Stomach (tissue), 9 donors: Measurements from ENCODE around the gene SP2. TPM values are rescaled to one million over a fixed set of nuclear protein-coding genes. Genes with fewer than 3 reads are reported as not detected.
A peak's percentile ranks its signal among the peaks of the same experiment; 100 is the strongest.

Source experiments
- DNase-seq, 2 donors: peaks; one replicate each; pipeline versions ENCODE4 v3.0.0 to v3.0.0-alpha.2; 2013 to 2019
- H3K27ac ChIP-seq, 5 donors: fragments of 200-600 bp in 4 of 5; sonication (generic) in 4 of 5; one replicate each; pipeline ENCODE4 v1.5.1; 2013 to 2019; ENCODE audit warnings: mild to moderate bottlenecking in 1 of 5, moderate library complexity in 1 of 5
- H3K27me3 ChIP-seq, 3 donors: fragments of 200-600 bp; sonication (generic); one replicate each; pipeline ENCODE4 v1.5.1; 2017 to 2019; ENCODE audit warnings: mixed run types in 1 of 3
- H3K36me3 ChIP-seq, 4 donors: fragments of 200-600 bp; sonication (generic); 1 replicate in 3 of 4; 2 replicates in 1 of 4; pipeline ENCODE4 v1.5.1; 2016 to 2019
- H3K4me1 ChIP-seq, 4 donors: fragments of 200-600 bp; sonication (generic); one replicate each; pipeline ENCODE4 v1.5.1; 2016 to 2019
- H3K4me3 ChIP-seq, 4 donors: fragments of 200-600 bp; sonication (generic) in 3 of 4; one replicate each; pipeline ENCODE4 v1.5.1; 2016 to 2019; ENCODE audit warnings: mild to moderate bottlenecking in 1 of 4
- H3K9me3 ChIP-seq, 4 donors: fragments of 200-600 bp; sonication (generic); one replicate each; pipeline ENCODE4 v1.5.1; 2016 to 2019
- CTCF ChIP-seq, 7 experiments: fragments of 450-650 bp in 4 of 7; fragments of 200-600 bp in 3 of 7; sonication (generic) in 3 of 7; IDR thresholded peaks; one replicate each; pipeline ENCODE4 v1.5.1; 2016 to 2019; ENCODE audit warnings: antibody characterized with exemption in 7 of 7, control low read depth in 2 of 7, mild to moderate bottlenecking in 1 of 7
- EP300 ChIP-seq: sonication (generic); formaldehyde crosslinking; IDR thresholded peaks from one replicate; pipeline ENCODE4 v1.6.1; 2017; ENCODE audit warnings: antibody characterized with exemption
- POLR2A ChIP-seq, 4 donors: fragments of 450-650 bp; IDR thresholded peaks; one replicate each; pipeline ENCODE4 v1.6.1; 2016; ENCODE audit warnings: antibody characterized with exemption in 4 of 4, control low read depth in 2 of 4, mild to moderate bottlenecking in 1 of 4, moderate library complexity in 1 of 4
- POLR2AphosphoS5 ChIP-seq, 3 donors: sonication (generic); formaldehyde crosslinking; IDR thresholded peaks; one replicate each; pipeline ENCODE4 v1.6.1; 2016; ENCODE audit warnings: antibody characterized with exemption in 3 of 3
- WGBS, 5 donors: extraction: QIAGEN DNeasy Blood & Tissue Kit in 3 of 5; methylation state at CpG; one replicate each; pipeline versions ENCODE4 v1.1.5 to v1.1.7; 2013 to 2018; 5-methylcytosine and 5-hydroxymethylcytosine counted together
- intact Hi-C: fragments of 100-400 bp; cut with DNase I; formaldehyde crosslinking; loops from one replicate; pipeline ENCODE4 v1.15.1; 2023; ENCODE audit warnings: low total_unique reads
- polyA plus RNA-seq, 3 donors: library from polyadenylated mRNA; stranded (reverse); fragments of 200-250 nt; gene quantifications; one replicate each; pipeline ENCODE4 v1.2.3, GENCODE V29; 2013
- total RNA-seq, 5 donors: library from RNA; depleted of rRNA; stranded (reverse); fragments of >200 nt; gene quantifications; one replicate each; pipeline versions ENCODE4 v1.1.0 to v1.2.3, GENCODE V29; 2014 to 2016
- donor health status: healthy with polysubstance abuse.
- donor health status: Bipolar disorder and iron deficiency.
- donor health status: healthy.

The SP2 gene
- total and polyA plus RNA-seq, 8 donors, result 0.87 to 22.8 (median 6.3) TPM

GRCh38 chr17:47953909-47954308 lies 57.9 kb downstream of the SP2 start:
- DNase-seq, result no peak
- H3K36me3 ChIP-seq, result peaks cover 0 to 31% (median 19%) of the 10 kb centered on the region in 4 donors

GRCh38 chr17:47955497-47956461 lies 59.7 kb downstream of the SP2 start:
- intact Hi-C loops, result no loop called here
- Histone ChIP-seq H3K4me3 (peak overlapping the region; percentile 44 to 57 (median 48)), H3K36me3 (peaks cover 0 to 31% (median 18%) of the 10 kb centered on the region in 4 donors), H3K27ac (peak overlapping the region; percentile 80 to 94 (median 91)), H3K27me3 (no peaks in the 10 kb centered on the region), H3K4me1 (peaks cover 20 to 53% (median 39%) of the 10 kb centered on the region in 4 donors), H3K9me3 (no peaks in the 10 kb centered on the region)
- TF ChIP-seq POLR2AphosphoS5 (IDR thresholded peaks at IDR 0.05), result peak in 2 of 3 donors; percentile 91 to 92
- peak in 2 of 4 donors; percentile 60 to 69 for TF ChIP-seq POLR2A (IDR thresholded peaks at IDR 0.05)
- no peak for TF ChIP-seq CTCF (IDR thresholded peaks at IDR 0.05)
- TF ChIP-seq EP300, result no peak
- DNase-seq, result peak; percentile 80 to 94
- WGBS, 5 donors, result 31 to 74% (median 37%) methylated on average over 7 of the region's 7 CpGs

More at GRCh38 chr17:47953909-47954308, 57.9 kb downstream of the SP2 start:
- TF ChIP-seq POLR2A (IDR thresholded peaks at IDR 0.05) (no peak), POLR2AphosphoS5 (IDR thresholded peaks at IDR 0.05) (no peak)
- H3K27ac ChIP-seq, result peak overlapping the region; percentile 80 to 94 (median 91)
- intact Hi-C loops, result no loop called here
- H3K27me3 ChIP-seq, result no peaks in the 10 kb centered on the region
- H3K9me3 ChIP-seq, result no peaks in the 10 kb centered on the region
- H3K4me1 ChIP-seq, result peaks cover 27 to 52% (median 42%) of the 10 kb centered on the region in 4 donors
- peak overlapping the region; percentile 44 to 57 (median 48) for H3K4me3 ChIP-seq

GRCh38 chr17:47956791-47957590 lies 61.0 kb downstream of the SP2 start:
- WGBS, 5 donors, result 22 to 60% (median 34%) methylated on average over 3 to 4 of the region's 4 CpGs
- no peak for TF ChIP-seq CTCF (IDR thresholded peaks at IDR 0.05)
- TF ChIP-seq POLR2AphosphoS5 (IDR thresholded peaks at IDR 0.05), result peak in 2 of 3 donors; percentile 9 to 29

GRCh38 chr17:47957591-47958490 lies 61.8 kb downstream of the SP2 start, which contains the start of gene PRR15L:
TSS of gene PRR15L (minus strand) at chr17:47957883. CDS start at chr17:47953234, 4,649 bp downstream.
- H3K9me3 ChIP-seq, result no peaks in the 10 kb centered on the region
- peak within 1 kb of the TSS; percentile 89 to 95 (median 94) for H3K27ac ChIP-seq
- peak in 2 of 4 donors; percentile 76 to 89 for TF ChIP-seq POLR2A (IDR thresholded peaks at IDR 0.05)
- TF ChIP-seq CTCF (IDR thresholded peaks at IDR 0.05), result no peak
- TF ChIP-seq POLR2AphosphoS5 (IDR thresholded peaks at IDR 0.05), result peak in 2 of 3 donors; percentile 93 to 96
- peaks cover 0 to 16% (median 9%) of the 10 kb centered on the region in 4 donors for H3K36me3 ChIP-seq
- DNase-seq, result peak; percentile 93 to 94
- H3K4me1 ChIP-seq, result peaks cover 21 to 36% (median 28%) of the 10 kb centered on the region in 4 donors
- intact Hi-C loops, result no loop called here
- H3K4me3 ChIP-seq, result peak within 1 kb of the TSS; percentile 44 to 57 (median 48)
- H3K27me3 ChIP-seq, result no peaks in the 10 kb centered on the region
- WGBS, 5 donors, result 22 to 32% (median 27%) methylated on average over 14 to 16 of the region's 16 CpGs

More at GRCh38 chr17:47956791-47957590, 61.0 kb downstream of the SP2 start:
- Histone ChIP-seq H3K27me3 (no peaks in the 10 kb centered on the region), H3K4me3 (peak overlapping the region; percentile 44 to 57 (median 48)), H3K36me3 (peaks cover 0 to 24% (median 14%) of the 10 kb centered on the region in 4 donors), H3K4me1 (peaks cover 21 to 43% (median 34%) of the 10 kb centered on the region in 4 donors), H3K27ac (peak overlapping the region; percentile 89 to 95 (median 94)), H3K9me3 (no peaks in the 10 kb centered on the region)
- DNase-seq, result peak in 1 of 2 donors; percentile 75
- intact Hi-C loops, result no loop called here
